Trophoblast cell (in vitro differentiated cells and primary cell): ENCODE results near the gene PADI4.

Experiments used
- DNase-seq, 2 donors: peaks; one replicate each; pipeline ENCODE4 v3.0.0-alpha.2; 2016
- H2AFZ ChIP-seq: 2 replicates; pipeline ENCODE4 v1.6.1; 2013; ENCODE audit warnings: low read length, moderate library complexity, mild to moderate bottlenecking; ENCODE audit not compliant: insufficient read depth, poor library complexity
- H2AK5ac ChIP-seq: 2 replicates; pipeline ENCODE4 v1.6.1; 2013; ENCODE audit warnings: mild to moderate bottlenecking, low read length
- H2BK120ac ChIP-seq: 2 replicates; pipeline ENCODE4 v1.6.1; 2013; ENCODE audit warnings: low read length, mild to moderate bottlenecking, moderate library complexity; ENCODE audit not compliant: insufficient read depth, poor library complexity
- H2BK12ac ChIP-seq: 2 replicates; pipeline ENCODE4 v1.6.1; 2013; ENCODE audit warnings: mild to moderate bottlenecking, low read length, moderate library complexity
- H2BK5ac ChIP-seq: 2 replicates; pipeline ENCODE4 v1.6.1; 2013; ENCODE audit warnings: low read length, low read depth, moderate library complexity, mild to moderate bottlenecking; ENCODE audit not compliant: poor library complexity
- H3K14ac ChIP-seq: 2 replicates; pipeline ENCODE4 v1.6.1; 2013; ENCODE audit warnings: mild to moderate bottlenecking, low read length
- H3K18ac ChIP-seq: 2 replicates; pipeline ENCODE4 v1.6.1; 2013; ENCODE audit warnings: mild to moderate bottlenecking, low read length
- H3K23ac ChIP-seq: 2 replicates; pipeline ENCODE4 v1.6.1; 2013; ENCODE audit warnings: low read length
- H3K27ac ChIP-seq: 2 replicates; pipeline ENCODE4 v1.5.1; 2013; ENCODE audit warnings: low read depth, mild to moderate bottlenecking, inconsistent platforms, low read length, moderate library complexity
- H3K27me3 ChIP-seq: 2 replicates; pipeline ENCODE4 v1.6.1; 2013; ENCODE audit warnings: inconsistent platforms, mild to moderate bottlenecking, low read length, moderate library complexity; ENCODE audit not compliant: insufficient read depth
- H3K36me3 ChIP-seq, 2 experiments: 1 replicate in 1 of 2; 2 replicates in 1 of 2; pipeline ENCODE4 v1.6.1; 2013; ENCODE audit warnings: low read length in 2 of 2, mild to moderate bottlenecking in 2 of 2, moderate library complexity in 1 of 2; ENCODE audit not compliant: insufficient read depth in 2 of 2, control insufficient read depth in 1 of 2
- H3K4ac ChIP-seq: 2 replicates; pipeline ENCODE4 v1.6.1; 2013; ENCODE audit warnings: low read depth, mild to moderate bottlenecking, low read length, moderate library complexity
- H3K4me1 ChIP-seq, 2 experiments: 1 replicate in 1 of 2; 2 replicates in 1 of 2; pipeline ENCODE4 v1.6.1; 2013; ENCODE audit warnings: low read length in 2 of 2, mild to moderate bottlenecking in 2 of 2, moderate library complexity in 1 of 2; ENCODE audit not compliant: insufficient read depth in 2 of 2, control insufficient read depth in 1 of 2
- H3K4me2 ChIP-seq: 2 replicates; pipeline ENCODE4 v1.6.1; 2013; ENCODE audit warnings: inconsistent platforms, mild to moderate bottlenecking, low read length, moderate library complexity
- H3K4me3 ChIP-seq: 2 replicates; pipeline ENCODE4 v1.5.1; 2013; ENCODE audit warnings: mild to moderate bottlenecking, low read depth, low read length, inconsistent platforms
- H3K79me1 ChIP-seq: one replicate; pipeline ENCODE4 v1.6.1; 2013; ENCODE audit warnings: low read length
- H3K79me2 ChIP-seq: 2 replicates; pipeline ENCODE4 v1.6.1; 2013; ENCODE audit warnings: low read length, mild to moderate bottlenecking; ENCODE audit not compliant: control insufficient read depth, insufficient read depth, poor library complexity
- H3K9ac ChIP-seq: 2 replicates; pipeline ENCODE4 v1.6.1; 2013; ENCODE audit warnings: mild to moderate bottlenecking, low read length
- H3K9me3 ChIP-seq: 2 replicates; pipeline ENCODE4 v1.6.1; 2013; ENCODE audit warnings: low read depth, mild to moderate bottlenecking, control low read depth, inconsistent platforms, low read length; ENCODE audit not compliant: insufficient read depth
- H4K12ac ChIP-seq: 2 replicates; pipeline ENCODE4 v1.6.1; 2013; ENCODE audit warnings: low read depth, mild to moderate bottlenecking, low read length, moderate library complexity
- H4K8ac ChIP-seq: 2 replicates; pipeline ENCODE4 v1.6.1; 2013; ENCODE audit warnings: low read depth, mild to moderate bottlenecking, low read length, moderate library complexity
- H4K91ac ChIP-seq: one replicate; pipeline ENCODE4 v1.6.1; 2013; ENCODE audit warnings: low read depth, mild to moderate bottlenecking, low read length, moderate library complexity
- WGBS: extraction: QIAGEN DNeasy Blood & Tissue Kit; methylation state at CpG from one replicate; pipeline ENCODE4 v1.1.7; 2013; ENCODE audit warnings: missing lambda C conversion rate; ENCODE audit not compliant: insufficient read length, insufficient coverage; ENCODE audit errors: extremely low coverage; 5-methylcytosine and 5-hydroxymethylcytosine counted together

PADI4 gene

DNA sequence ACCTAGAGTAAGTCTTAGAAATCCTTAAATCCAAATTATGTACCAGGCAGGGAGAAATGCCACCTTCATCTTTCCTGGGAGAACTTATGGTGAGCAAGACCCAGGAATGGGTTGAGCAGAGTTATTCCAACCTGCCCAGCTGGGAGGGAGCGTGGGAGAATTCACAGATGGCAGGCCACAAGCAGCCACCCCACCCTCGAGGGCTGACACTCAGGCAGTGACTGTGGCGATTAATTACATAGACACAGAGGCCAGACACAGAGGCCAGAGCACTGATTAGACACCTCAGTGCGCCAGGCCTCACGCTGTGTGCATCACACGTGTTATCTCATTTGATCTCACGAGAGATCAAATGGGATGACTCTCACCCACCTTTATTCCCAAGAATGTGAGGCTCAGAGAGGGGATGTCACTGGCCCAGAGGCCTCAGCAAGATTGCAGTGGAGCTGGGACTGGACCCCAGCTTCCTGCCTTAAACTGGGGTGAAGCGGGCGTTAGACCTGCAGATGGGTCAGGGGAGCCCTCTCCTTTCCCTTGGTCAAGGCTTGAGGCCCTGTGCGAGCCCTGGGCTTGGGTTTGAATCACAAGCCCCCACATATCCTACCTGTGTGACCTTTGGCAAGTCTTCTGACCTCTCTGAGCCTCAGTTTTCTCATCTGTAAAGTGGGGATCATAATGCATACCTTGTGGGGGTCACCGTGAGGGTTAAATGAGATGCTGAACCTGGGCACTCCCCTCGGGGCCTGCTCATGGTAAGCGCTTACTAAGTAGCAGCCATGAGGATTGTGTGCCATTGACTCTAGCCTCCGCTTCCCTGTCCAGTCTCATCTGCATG lies 28.8 kb upstream of the PADI4 start:
- Histone ChIP-seq H3K4ac (no peak overlapping the region), H3K36me3 (no peaks in the 10 kb centered on the region), H3K79me2 (no peaks in the 10 kb centered on the region), H3K4me1 (no peaks in the 10 kb centered on the region), H4K12ac (no peak overlapping the region), H3K14ac (no peak overlapping the region), H3K4me3 (no peak overlapping the region), H2BK5ac (no peak overlapping the region), H3K27ac (no peak overlapping the region), H3K79me1 (no peaks in the 10 kb centered on the region), H2BK120ac (no peak overlapping the region), H3K9me3 (no peaks in the 10 kb centered on the region), H2BK12ac (no peak overlapping the region), H3K9ac (no peak overlapping the region), H3K18ac (no peak overlapping the region), H3K4me2 (no peak overlapping the region), H4K8ac (no peak overlapping the region), H2AFZ (no peak overlapping the region), H4K91ac (no peak overlapping the region), H3K23ac (no peak overlapping the region), H2AK5ac (no peak overlapping the region), H3K27me3 (no peaks in the 10 kb centered on the region)
- no peak for DNase-seq
- WGBS = no CpG with 5 or more reads among the region's 14 CpGs

GRCh38 chr1:17280436-17280835 lies 27.6 kb upstream of the PADI4 start:
- no peak overlapping the region for H3K27ac ChIP-seq
- H3K4ac ChIP-seq = no peak overlapping the region
- H4K8ac ChIP-seq = no peak overlapping the region
- H3K9me3 ChIP-seq = no peaks in the 10 kb centered on the region
- no peaks in the 10 kb centered on the region for H3K79me2 ChIP-seq
- H3K18ac ChIP-seq = no peak overlapping the region
- H2BK120ac ChIP-seq = no peak overlapping the region
- no peaks in the 10 kb centered on the region for H3K4me1 ChIP-seq
- no peak for DNase-seq
- no peaks in the 10 kb centered on the region for H3K36me3 ChIP-seq
- H4K91ac ChIP-seq = no peak overlapping the region
- H2BK12ac ChIP-seq = no peak overlapping the region
- H3K23ac ChIP-seq = no peak overlapping the region
- H3K9ac ChIP-seq = no peak overlapping the region
- no peaks in the 10 kb centered on the region for H3K79me1 ChIP-seq
- no peak overlapping the region for H2BK5ac ChIP-seq
- H2AFZ ChIP-seq = no peak overlapping the region
- no peak overlapping the region for H4K12ac ChIP-seq
- H3K27me3 ChIP-seq = no peaks in the 10 kb centered on the region
- no peak overlapping the region for H3K14ac ChIP-seq
- no peak overlapping the region for H2AK5ac ChIP-seq
- no peak overlapping the region for H3K4me3 ChIP-seq
- no CpG with 5 or more reads among the region's 7 CpGs for WGBS
- H3K4me2 ChIP-seq = no peak overlapping the region

- Histone ChIP-seq H2BK12ac (no peak overlapping the region), H3K27ac (no peak overlapping the region), H3K9ac (no peak overlapping the region), H4K91ac (no peak overlapping the region), H3K79me1 (no peaks in the 10 kb centered on the region), H4K8ac (no peak overlapping the region), H3K27me3 (no peaks in the 10 kb centered on the region), H3K14ac (no peak overlapping the region), H3K4me2 (no peak overlapping the region), H4K12ac (no peak overlapping the region), H2BK120ac (no peak overlapping the region), H3K36me3 (no peaks in the 10 kb centered on the region), H2BK5ac (no peak overlapping the region), H3K23ac (no peak overlapping the region), H3K4ac (no peak overlapping the region), H3K9me3 (no peaks in the 10 kb centered on the region), H3K18ac (no peak overlapping the region), H2AK5ac (no peak overlapping the region), H3K4me1 (no peaks in the 10 kb centered on the region), H3K79me2 (no peaks in the 10 kb centered on the region), H2AFZ (no peak overlapping the region), H3K4me3 (no peak overlapping the region)
- no CpG with 5 or more reads among the region's 2 CpGs for WGBS
- no peak for DNase-seq
These were observed 27.1 kb upstream of the PADI4 start for GRCh38 chr1:17280894-17281293.

DNA sequence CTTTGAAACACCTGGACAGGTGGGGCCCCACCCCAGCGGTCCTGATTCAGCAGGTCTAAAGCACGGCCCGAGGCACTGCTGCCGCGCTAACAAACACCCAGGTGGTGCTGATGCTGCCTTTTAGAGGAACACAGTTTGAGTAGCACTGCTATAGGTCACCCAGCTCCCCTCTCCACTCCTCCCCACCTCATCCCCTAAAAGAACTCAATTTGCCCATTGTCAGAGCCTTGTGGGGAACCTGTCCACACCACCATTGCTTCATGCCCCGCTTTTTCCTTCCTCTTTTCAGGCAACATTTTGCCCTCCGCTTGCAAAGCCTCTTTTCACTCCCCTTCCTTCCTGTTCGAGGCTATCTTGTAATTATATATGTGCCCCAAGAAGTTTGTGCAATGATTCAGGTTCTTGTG lies 26.2 kb upstream of the PADI4 start:
- H3K23ac ChIP-seq = no peak overlapping the region
- no peaks in the 10 kb centered on the region for H3K27me3 ChIP-seq
- H4K12ac ChIP-seq = no peak overlapping the region
- H3K27ac ChIP-seq = no peak overlapping the region
- H2BK12ac ChIP-seq = no peak overlapping the region
- no peak overlapping the region for H2BK5ac ChIP-seq
- no peaks in the 10 kb centered on the region for H3K79me1 ChIP-seq
- H3K79me2 ChIP-seq = no peaks in the 10 kb centered on the region
- no peak overlapping the region for H3K14ac ChIP-seq
- no peak for DNase-seq
- H3K9me3 ChIP-seq = no peaks in the 10 kb centered on the region
- no peak overlapping the region for H4K91ac ChIP-seq
- H3K4ac ChIP-seq = no peak overlapping the region
- H2AK5ac ChIP-seq = no peak overlapping the region
- no peak overlapping the region for H3K4me3 ChIP-seq
- no peak overlapping the region for H2AFZ ChIP-seq
- no peak overlapping the region for H4K8ac ChIP-seq
- H3K36me3 ChIP-seq = no peaks in the 10 kb centered on the region
- no peaks in the 10 kb centered on the region for H3K4me1 ChIP-seq
- no peak overlapping the region for H2BK120ac ChIP-seq
- H3K4me2 ChIP-seq = no peak overlapping the region
- no peak overlapping the region for H3K9ac ChIP-seq
- no peak overlapping the region for H3K18ac ChIP-seq
- no CpG with 5 or more reads among the region's 8 CpGs for WGBS
